Smooth muscle cell (in vitro differentiated cells): ENCODE measurements around the gene CREB1. TPM values are rescaled to one million over a fixed set of nuclear protein-coding genes. Genes with fewer than 3 reads are reported as not detected.
"Not testable (repeated sequence)": the region's sequence is repeated elsewhere in the genome, so short reads cannot be mapped to it uniquely, and the experiment has no call there.

Source experiments
- DNase-seq: peaks from one replicate; lab custom pipeline; 2025; ENCODE audit not compliant: unreplicated experiment; lab: John Stamatoyannopoulos, UW
- H2AFZ ChIP-seq: fragments of 200-600 bp; sonication (generic); 2 replicates; pipeline ENCODE4 v1.6.0; 2016; ENCODE audit warnings: antibody characterized with exemption, low read depth, mild to moderate bottlenecking
- H3F3A ChIP-seq: fragments of 200-600 bp; sonication (generic); 2 replicates; pipeline ENCODE4 v1.6.0; 2017; ENCODE audit warnings: antibody characterized with exemption, low read depth
- H3K27ac ChIP-seq: fragments of 200-600 bp; sonication (generic); 2 replicates; pipeline ENCODE4 v1.5.1; 2016; ENCODE audit warnings: low read depth, mild to moderate bottlenecking
- H3K27me3 ChIP-seq: fragments of 200-600 bp; sonication (generic); 2 replicates; pipeline ENCODE4 v1.6.1; 2016; ENCODE audit warnings: low read depth, mild to moderate bottlenecking
- H3K36me3 ChIP-seq: fragments of 200-600 bp; sonication (generic); 2 replicates; pipeline ENCODE4 v1.5.1; 2016; ENCODE audit warnings: low read depth
- H3K4me1 ChIP-seq: fragments of 200-600 bp; sonication (generic); 2 replicates; pipeline ENCODE4 v1.5.1; 2016; ENCODE audit warnings: low read depth
- H3K4me2 ChIP-seq: fragments of 200-600 bp; sonication (generic); 2 replicates; pipeline ENCODE4 v1.6.0; 2016; ENCODE audit warnings: mild to moderate bottlenecking
- H3K4me3 ChIP-seq: fragments of 200-600 bp; sonication (generic); 2 replicates; pipeline ENCODE4 v1.5.1; 2016; ENCODE audit warnings: mild to moderate bottlenecking
- H3K79me2 ChIP-seq: fragments of 200-600 bp; sonication (generic); 2 replicates; pipeline ENCODE4 v1.6.0; 2016; ENCODE audit warnings: low read depth, mild to moderate bottlenecking
- H3K9ac ChIP-seq: fragments of 200-600 bp; sonication (generic); 2 replicates; pipeline ENCODE4 v1.6.0; 2016; ENCODE audit warnings: low read depth
- H3K9me3 ChIP-seq: fragments of 200-600 bp; sonication (generic); replicated peaks from 2 replicates; pipeline ENCODE4 v1.5.1; 2016; ENCODE audit warnings: low read depth
- H4K20me1 ChIP-seq: fragments of 200-600 bp; sonication (generic); 2 replicates; pipeline ENCODE4 v1.6.0; 2016; ENCODE audit warnings: low read depth
- CTCF ChIP-seq: fragments of 200-600 bp; sonication (generic); IDR thresholded peaks from 2 replicates; pipeline ENCODE4 v1.5.1; 2017; ENCODE audit warnings: borderline replicate concordance, mild to moderate bottlenecking, antibody characterized with exemption; ENCODE audit not compliant: insufficient read depth, poor library complexity, severe bottlenecking
- WGBS: methylation state at CpG from one replicate; pipeline ENCODE4 v1.1.7; 2016; ENCODE audit warnings: low lambda C conversion rate; 5-methylcytosine and 5-hydroxymethylcytosine counted together
- polyA plus RNA-seq: library from polyadenylated mRNA; unstranded; fragments of >200 nt; fragmentation: Nextera tagmentation; extraction: Ambion mirVana; gene quantifications from 2 replicates; pipeline ENCODE4 v1.2.1, GENCODE V29; 2016
- total RNA-seq: library from RNA; depleted of rRNA; stranded (reverse); fragments of >200 nt; gene quantifications from 2 replicates; pipeline ENCODE4 v1.2.3, GENCODE V29; 2014

The CREB1 gene
- total and polyA plus RNA-seq, 2 experiments from 2014 or later = 19.0 to 67.6 TPM

- Histone ChIP-seq H4K20me1 (no peaks in the 10 kb centered on the region), H3K27me3 (no peaks in the 10 kb centered on the region), H3K4me1 (no peaks in the 10 kb centered on the region), H3K27ac (no peak overlapping the region), H3K36me3 (no peaks in the 10 kb centered on the region), H3K4me3 (no peak overlapping the region), H3F3A (no peaks in the 10 kb centered on the region), H3K9me3 (no peaks in the 10 kb centered on the region), H3K9ac (no peak overlapping the region), H3K79me2 (no peaks in the 10 kb centered on the region), H2AFZ (no peak overlapping the region), H3K4me2 (no peak overlapping the region)
- no peak for TF ChIP-seq CTCF
- WGBS = 97% methylated on average over 1 of the region's 1 CpG
- DNase-seq = no peak
These were observed 114.1 kb downstream of the CREB1 start for GRCh38 chr2:207643892-207644291.

GRCh38 chr2:207646582-207646981, 116.8 kb downstream of the CREB1 start:
- not testable (repeated sequence) for H3K27ac ChIP-seq, H3K79me2 ChIP-seq, H4K20me1 ChIP-seq, H3K4me1 ChIP-seq, H2AFZ ChIP-seq, H3K9ac ChIP-seq, DNase-seq, H3K4me2 ChIP-seq, H3K27me3 ChIP-seq, H3K9me3 ChIP-seq, H3K4me3 ChIP-seq, H3K36me3 ChIP-seq, H3F3A ChIP-seq
- 92% methylated on average over 7 of the region's 7 CpGs for WGBS

Other genes with a start within 250 kb of the CREB1 start
- gene METTL21A, start 95.4 kb downstream of the CREB1 start, total RNA-seq = 19.6 and 19.7 TPM in 2 replicates
- 13.0 and 21.0 TPM in 2 replicates for gene METTL21A, start 95.4 kb downstream of the CREB1 start, polyA plus RNA-seq
- gene CCNYL1, start 181.7 kb downstream of the CREB1 start, total RNA-seq = 8.8 and 15.1 TPM in 2 replicates
- gene CCNYL1, start 181.7 kb downstream of the CREB1 start, polyA plus RNA-seq = 7.2 and 9.6 TPM in 2 replicates
- 0.67 and 1.4 TPM in 2 replicates for gene FZD5, start 239.9 kb downstream of the CREB1 start, total RNA-seq
- gene FZD5, start 239.9 kb downstream of the CREB1 start, polyA plus RNA-seq = 0.09 and 0.60 TPM in 2 replicates